ENCODE data around the gene ADGRG2. TPM values are rescaled to one million over a fixed set of nuclear protein-coding genes. Genes with fewer than 3 reads are reported as not detected.

The ADGRG2 gene, protein sequence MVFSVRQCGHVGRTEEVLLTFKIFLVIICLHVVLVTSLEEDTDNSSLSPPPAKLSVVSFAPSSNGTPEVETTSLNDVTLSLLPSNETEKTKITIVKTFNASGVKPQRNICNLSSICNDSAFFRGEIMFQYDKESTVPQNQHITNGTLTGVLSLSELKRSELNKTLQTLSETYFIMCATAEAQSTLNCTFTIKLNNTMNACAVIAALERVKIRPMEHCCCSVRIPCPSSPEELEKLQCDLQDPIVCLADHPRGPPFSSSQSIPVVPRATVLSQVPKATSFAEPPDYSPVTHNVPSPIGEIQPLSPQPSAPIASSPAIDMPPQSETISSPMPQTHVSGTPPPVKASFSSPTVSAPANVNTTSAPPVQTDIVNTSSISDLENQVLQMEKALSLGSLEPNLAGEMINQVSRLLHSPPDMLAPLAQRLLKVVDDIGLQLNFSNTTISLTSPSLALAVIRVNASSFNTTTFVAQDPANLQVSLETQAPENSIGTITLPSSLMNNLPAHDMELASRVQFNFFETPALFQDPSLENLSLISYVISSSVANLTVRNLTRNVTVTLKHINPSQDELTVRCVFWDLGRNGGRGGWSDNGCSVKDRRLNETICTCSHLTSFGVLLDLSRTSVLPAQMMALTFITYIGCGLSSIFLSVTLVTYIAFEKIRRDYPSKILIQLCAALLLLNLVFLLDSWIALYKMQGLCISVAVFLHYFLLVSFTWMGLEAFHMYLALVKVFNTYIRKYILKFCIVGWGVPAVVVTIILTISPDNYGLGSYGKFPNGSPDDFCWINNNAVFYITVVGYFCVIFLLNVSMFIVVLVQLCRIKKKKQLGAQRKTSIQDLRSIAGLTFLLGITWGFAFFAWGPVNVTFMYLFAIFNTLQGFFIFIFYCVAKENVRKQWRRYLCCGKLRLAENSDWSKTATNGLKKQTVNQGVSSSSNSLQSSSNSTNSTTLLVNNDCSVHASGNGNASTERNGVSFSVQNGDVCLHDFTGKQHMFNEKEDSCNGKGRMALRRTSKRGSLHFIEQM
- polyA plus RNA-seq (2013, experiment 1 of 2), result not detected
- polyA plus RNA-seq (2013, experiment 2 of 2), result 0.01 TPM

DNA sequence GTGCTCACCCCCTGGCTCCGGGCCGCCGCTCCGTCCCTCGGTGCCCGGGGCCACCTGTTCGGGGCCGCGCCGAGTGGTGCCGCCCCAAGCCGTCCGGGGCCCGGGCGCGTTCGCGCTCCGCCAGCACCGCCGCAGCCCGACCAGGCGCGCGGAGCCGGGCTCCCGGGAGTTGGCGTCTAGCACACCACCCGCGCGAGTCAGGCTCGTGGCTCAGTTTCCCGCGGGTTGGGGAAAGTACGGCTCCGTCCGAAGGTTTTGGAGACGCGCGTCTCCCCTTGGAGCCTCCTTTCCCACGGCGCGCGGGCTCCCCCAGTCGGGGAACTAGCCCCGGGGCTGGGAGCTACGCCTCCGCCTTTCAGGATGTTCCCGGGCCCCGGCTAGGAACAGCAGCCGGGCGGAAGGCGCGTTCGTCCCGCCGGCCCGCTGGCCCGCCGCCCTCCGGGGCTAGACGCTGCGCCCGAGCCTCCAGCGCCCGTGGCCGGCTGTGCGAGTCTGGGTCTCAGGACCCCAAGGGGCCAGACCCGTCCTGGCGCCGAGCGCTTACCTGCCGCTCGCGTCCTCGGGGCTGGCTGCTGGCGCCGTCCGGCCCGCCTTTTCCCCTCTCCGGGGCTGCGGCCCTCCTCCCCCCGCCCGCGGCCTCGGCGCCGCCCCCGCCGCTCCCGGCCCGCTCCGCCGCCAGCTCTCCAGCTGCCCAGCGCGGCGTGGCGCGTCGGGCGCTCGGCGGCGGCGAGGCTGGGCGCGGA lies at the start of gene ADGRG2:
Gene ADGRG2, minus strand, starts transcription at position 571 of the 743 bp plus-strand sequence. CDS start 53,634 bp downstream, outside the sequence.
- Histone ChIP-seq H4K91ac (ENCODE audit: low read length) (no peak within 1 kb of the TSS), H3K36me3 (ENCODE audit: control insufficient read depth in 1 of 2, insufficient read depth in 2 of 2, low read depth in 1 of 2, low read length in 2 of 2) (no peaks in the 10 kb centered on the region), H3K27me3 (ENCODE audit: control insufficient read depth in 1 of 2, insufficient read depth in 1 of 2, low read length in 2 of 2) (peaks cover 32 to 55% of the 10 kb centered on the region in 2 experiments), H3K4me2 (ENCODE audit: low read length, poor library complexity, severe bottlenecking) (peak within 1 kb of the TSS; percentile 79), H3K14ac (ENCODE audit: low read length in 2 of 2) (no peak within 1 kb of the TSS), H2BK120ac (ENCODE audit: low read depth, low read length) (no peak within 1 kb of the TSS), H3K27ac (ENCODE audit: low read length, poor library complexity, severe bottlenecking) (no peak within 1 kb of the TSS), H3K18ac (ENCODE audit: low read depth in 1 of 2, low read length in 2 of 2) (no peak within 1 kb of the TSS), H3K4me3 (ENCODE audit: insufficient read depth in 1 of 2, low read depth in 1 of 2, low read length in 2 of 2) (peak within 1 kb of the TSS; percentile 32 to 49), H3K79me1 (replicated peaks; ENCODE audit: low read length, poor library complexity, severe bottlenecking) (no peaks in the 10 kb centered on the region), H4K8ac (ENCODE audit: low read length) (no peak within 1 kb of the TSS), H3K9ac (ENCODE audit: low read length) (no peak within 1 kb of the TSS), H2BK15ac (ENCODE audit: low read depth, poor library complexity, severe bottlenecking) (no peak within 1 kb of the TSS), H3K4me1 (ENCODE audit: control insufficient read depth, insufficient read depth, low read depth, low read length) (peaks cover 6% of the 10 kb centered on the region), H3K23ac (ENCODE audit: low read length in 2 of 2) (no peak within 1 kb of the TSS), H2BK12ac (ENCODE audit: low read length in 2 of 2) (no peak within 1 kb of the TSS), H2BK5ac (ENCODE audit: low read depth, low read length, poor library complexity, severe bottlenecking) (no peak within 1 kb of the TSS), H3K9me3 (ENCODE audit: control insufficient read depth, low read length) (no peaks in the 10 kb centered on the region), H2AFZ (ENCODE audit: low read depth, low read length) (no peak within 1 kb of the TSS), H2AK5ac (ENCODE audit: low read length, severe bottlenecking) (no peak within 1 kb of the TSS), H3K4ac (ENCODE audit: low read depth in 1 of 2, low read length in 2 of 2) (no peak within 1 kb of the TSS)
- DNase-seq, result peak; percentile 8
- WGBS, result 0% methylated on average over 6 of the region's 107 CpGs

DNA sequence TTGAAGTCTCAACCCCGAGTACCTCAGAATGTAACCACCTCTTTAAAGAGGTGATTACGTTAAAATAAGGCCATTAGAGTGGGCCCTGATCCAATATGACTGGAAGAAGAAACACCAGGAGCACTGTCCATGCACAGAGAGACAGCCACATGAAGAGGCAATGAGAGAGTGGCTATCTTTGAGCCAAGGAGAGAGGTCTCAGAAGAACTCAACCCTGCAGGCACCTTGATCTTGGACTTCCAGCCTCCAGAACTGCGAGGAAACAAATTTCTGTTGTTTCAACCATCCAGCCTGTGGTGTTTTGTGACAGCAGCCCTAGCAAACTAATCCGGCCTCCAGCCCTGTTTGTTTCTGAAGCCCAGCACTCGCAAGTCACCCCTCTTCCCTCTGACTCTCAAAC lies 46.3 kb upstream of the ADGRG2 start:
- Histone ChIP-seq H3K79me1 (replicated peaks; ENCODE audit: low read length, poor library complexity, severe bottlenecking) (no peaks in the 10 kb centered on the region), H2BK120ac (ENCODE audit: low read depth, low read length) (no peak overlapping the region), H3K36me3 (ENCODE audit: control insufficient read depth in 1 of 2, insufficient read depth in 2 of 2, low read depth in 1 of 2, low read length in 2 of 2) (no peaks in the 10 kb centered on the region), H3K14ac (ENCODE audit: low read length in 2 of 2) (no peak overlapping the region), H2BK5ac (ENCODE audit: low read depth, low read length, poor library complexity, severe bottlenecking) (no peak overlapping the region), H3K27me3 (ENCODE audit: control insufficient read depth in 1 of 2, insufficient read depth in 1 of 2, low read length in 2 of 2) (peaks cover 0 to 5% of the 10 kb centered on the region in 2 experiments), H4K8ac (ENCODE audit: low read length) (no peak overlapping the region), H3K4me3 (ENCODE audit: insufficient read depth in 1 of 2, low read depth in 1 of 2, low read length in 2 of 2) (no peak overlapping the region), H3K4me1 (ENCODE audit: control insufficient read depth, insufficient read depth, low read depth, low read length) (no peaks in the 10 kb centered on the region), H3K9me3 (ENCODE audit: control insufficient read depth, low read length) (peaks cover 6% of the 10 kb centered on the region), H2AK5ac (ENCODE audit: low read length, severe bottlenecking) (no peak overlapping the region), H2BK15ac (ENCODE audit: low read depth, poor library complexity, severe bottlenecking) (no peak overlapping the region), H3K4ac (ENCODE audit: low read depth in 1 of 2, low read length in 2 of 2) (no peak overlapping the region), H2BK12ac (ENCODE audit: low read length in 2 of 2) (no peak overlapping the region), H4K91ac (ENCODE audit: low read length) (no peak overlapping the region), H3K4me2 (ENCODE audit: low read length, poor library complexity, severe bottlenecking) (no peak overlapping the region), H3K18ac (ENCODE audit: low read depth in 1 of 2, low read length in 2 of 2) (no peak overlapping the region), H3K23ac (ENCODE audit: low read length in 2 of 2) (no peak overlapping the region), H3K27ac (ENCODE audit: low read length, poor library complexity, severe bottlenecking) (no peak overlapping the region), H3K9ac (ENCODE audit: low read length) (no peak overlapping the region), H2AFZ (ENCODE audit: low read depth, low read length) (no peak overlapping the region)
- DNase-seq, result no peak
- 85% methylated on average over 2 of the region's 5 CpGs for WGBS

DNA sequence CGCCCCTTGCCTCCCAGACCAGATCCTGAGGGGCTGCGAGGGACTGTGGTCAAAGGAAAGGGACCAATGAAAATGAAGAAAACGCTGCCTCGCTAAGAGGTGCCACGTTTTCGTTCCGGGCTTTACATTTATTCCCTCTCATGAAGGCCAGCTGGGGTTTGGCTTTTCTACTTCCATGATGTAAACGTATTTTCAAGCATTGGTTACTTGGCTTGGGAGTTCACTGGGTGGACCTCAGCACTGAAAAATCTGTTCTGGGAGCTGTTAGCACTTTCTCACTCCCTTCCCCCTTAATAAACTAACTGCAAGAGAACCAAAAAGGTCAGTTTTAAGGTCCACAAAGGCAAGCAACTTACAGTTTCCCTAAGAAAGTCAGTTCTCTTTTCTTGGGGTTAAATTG lies 40.6 kb upstream of the ADGRG2 start:
- no peak overlapping the region for H4K8ac ChIP-seq (ENCODE audit: low read length)
- H3K4me1 ChIP-seq (ENCODE audit: control insufficient read depth, insufficient read depth, low read depth, low read length), result no peaks in the 10 kb centered on the region
- WGBS, result 75% methylated on average over 6 of the region's 8 CpGs
- no peak overlapping the region for H2AFZ ChIP-seq (ENCODE audit: low read depth, low read length)
- no peak overlapping the region for H3K4me3 ChIP-seq (ENCODE audit: insufficient read depth in 1 of 2, low read depth in 1 of 2, low read length in 2 of 2)
- no peak overlapping the region for H3K18ac ChIP-seq (ENCODE audit: low read depth in 1 of 2, low read length in 2 of 2)
- no peak overlapping the region for H4K91ac ChIP-seq (ENCODE audit: low read length)
- no peak overlapping the region for H2BK12ac ChIP-seq (ENCODE audit: low read length in 2 of 2)
- no peak overlapping the region for H2BK15ac ChIP-seq (ENCODE audit: low read depth, poor library complexity, severe bottlenecking)
- H3K27me3 ChIP-seq (ENCODE audit: control insufficient read depth in 1 of 2, insufficient read depth in 1 of 2, low read length in 2 of 2), result peaks cover 0 to 5% of the 10 kb centered on the region in 2 experiments
- H2AK5ac ChIP-seq (ENCODE audit: low read length, severe bottlenecking), result no peak overlapping the region
- no peak overlapping the region for H3K4ac ChIP-seq (ENCODE audit: low read depth in 1 of 2, low read length in 2 of 2)
- no peak overlapping the region for H3K14ac ChIP-seq (ENCODE audit: low read length in 2 of 2)
- H3K79me1 ChIP-seq (replicated peaks; ENCODE audit: low read length, poor library complexity, severe bottlenecking), result no peaks in the 10 kb centered on the region
- no peaks in the 10 kb centered on the region for H3K36me3 ChIP-seq (ENCODE audit: control insufficient read depth in 1 of 2, insufficient read depth in 2 of 2, low read depth in 1 of 2, low read length in 2 of 2)
- H3K9ac ChIP-seq (ENCODE audit: low read length), result no peak overlapping the region
- H2BK5ac ChIP-seq (ENCODE audit: low read depth, low read length, poor library complexity, severe bottlenecking), result no peak overlapping the region
- no peak overlapping the region for H3K27ac ChIP-seq (ENCODE audit: low read length, poor library complexity, severe bottlenecking)
- H3K9me3 ChIP-seq (ENCODE audit: control insufficient read depth, low read length), result no peaks in the 10 kb centered on the region
- H3K4me2 ChIP-seq (ENCODE audit: low read length, poor library complexity, severe bottlenecking), result no peak overlapping the region
- DNase-seq, result no peak
- H3K23ac ChIP-seq (ENCODE audit: low read length in 2 of 2), result no peak overlapping the region
- no peak overlapping the region for H2BK120ac ChIP-seq (ENCODE audit: low read depth, low read length)

Data from mesenchymal stem cell (in vitro differentiated cells and primary cell).